ENCODE results near the gene PPT1. TPM values are rescaled to one million over a fixed set of nuclear protein-coding genes. Genes with fewer than 3 reads are reported as not detected.

The PPT1 gene
- total RNA-seq, result 47.0 and 47.2 TPM in 2 replicates

DNA sequence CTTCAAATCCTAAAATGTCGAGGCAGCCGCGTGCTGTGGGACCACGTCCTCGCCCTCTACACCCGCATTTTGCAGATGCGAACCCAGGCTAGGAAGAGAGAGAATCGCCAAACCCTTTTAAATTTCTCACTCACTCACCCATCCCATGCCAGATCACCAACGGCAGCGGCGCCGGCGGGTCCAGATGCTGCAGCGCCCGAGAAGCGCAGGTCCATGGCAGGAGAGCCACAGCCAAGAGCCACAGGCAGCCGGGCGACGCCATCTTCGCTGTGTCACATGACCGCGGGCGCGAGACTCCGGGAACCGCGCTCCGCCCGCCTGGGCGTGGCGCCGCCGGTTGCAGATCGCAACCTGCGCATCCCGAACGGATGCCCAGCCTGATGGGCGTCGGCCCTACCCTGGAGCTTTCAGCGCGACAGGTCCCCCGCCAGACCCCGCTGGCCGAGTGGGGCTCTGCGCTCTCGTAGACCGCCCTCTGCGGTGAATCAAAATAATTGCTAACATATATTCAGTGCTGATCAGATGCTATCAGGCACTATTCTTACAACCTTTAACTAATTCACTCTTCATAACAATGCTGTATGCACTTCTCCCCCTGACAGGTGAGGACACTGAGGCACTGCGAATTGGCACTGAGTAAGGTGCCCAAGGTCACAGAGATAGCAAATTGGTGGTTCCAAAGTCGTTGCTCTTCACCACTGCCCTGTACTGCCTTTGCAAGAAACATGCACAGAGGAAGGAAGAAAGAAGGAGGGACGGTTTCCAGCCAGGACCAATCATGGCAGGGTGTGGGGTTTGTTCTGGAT, at the start of gene PPT1:
Gene PPT1 (minus strand): TSS at position 276 of the 806 bp plus-strand sequence. CDS start 14 bp downstream, at position 262.

DNA sequence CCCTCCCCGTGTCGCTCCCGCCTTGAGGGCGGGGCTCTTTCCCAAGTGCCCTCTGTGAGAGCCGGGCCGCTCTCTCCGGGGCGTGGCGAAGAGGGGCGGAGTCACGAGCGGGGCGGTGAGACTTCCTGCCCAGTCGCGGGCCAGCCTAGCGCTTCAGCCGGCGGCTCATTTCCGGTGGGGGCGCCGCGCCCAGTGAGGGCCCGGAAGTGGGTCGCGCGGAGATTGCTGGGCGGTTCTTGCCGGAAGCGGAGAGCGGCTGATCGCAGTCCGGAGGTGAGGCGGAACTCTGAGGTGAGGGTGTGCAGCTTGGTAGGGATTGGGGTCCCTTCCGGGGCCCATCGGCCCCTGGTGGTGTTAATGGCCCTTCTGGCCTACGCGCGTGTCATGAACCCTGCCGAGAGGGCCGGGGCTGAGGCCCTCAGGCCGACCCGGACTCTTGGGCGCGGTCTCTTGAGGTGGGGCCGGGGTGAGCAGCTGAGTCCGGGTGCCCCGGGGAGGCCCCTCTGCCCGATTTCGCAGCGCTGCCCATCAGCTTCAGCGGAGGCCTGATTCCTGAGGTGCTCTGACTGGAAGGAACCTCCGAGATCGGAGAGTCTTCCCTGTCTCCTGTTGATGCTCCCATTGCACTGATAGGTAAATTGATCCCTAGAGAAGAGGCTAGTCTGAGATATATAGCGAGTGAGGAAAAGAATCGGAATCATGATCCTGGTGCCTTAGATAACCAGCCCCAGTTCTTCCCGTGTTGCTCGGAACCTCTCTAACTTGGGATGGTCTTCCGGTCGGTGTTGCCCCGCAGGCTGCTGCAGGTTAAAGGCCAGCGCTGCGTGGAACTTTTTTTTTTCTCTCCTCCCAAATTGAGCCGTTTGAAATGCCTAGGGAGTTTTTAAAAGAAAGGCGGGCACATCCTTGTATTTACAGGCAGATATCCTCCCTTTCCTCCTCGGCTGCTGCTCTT, 56.3 kb downstream of the PPT1 start, which contains the start of gene CAP1:
Gene CAP1 (plus strand): TSS at position 219 of the 955 bp plus-strand sequence. CDS start 18,618 bp downstream, outside the sequence.

Other genes with a start within 250 kb of the PPT1 start
- 15.0 and 16.6 TPM in 2 replicates for gene TRIT1, start 213.7 kb downstream of the PPT1 start, total RNA-seq
- gene MYCL, start 195.3 kb downstream of the PPT1 start, total RNA-seq, result 0.15 and 0.50 TPM in 2 replicates
- 2.0 and 4.0 TPM in 2 replicates for gene MFSD2A, start 142.1 kb downstream of the PPT1 start, total RNA-seq
- 346 and 365 TPM in 2 replicates for gene CAP1, start 56.5 kb downstream of the PPT1 start, total RNA-seq
- gene RLF, start 64.1 kb upstream of the PPT1 start, total RNA-seq, result 5.1 and 5.9 TPM in 2 replicates
- gene TMCO2, start 150.7 kb upstream of the PPT1 start, total RNA-seq, result not detected in 2 replicates
- gene ZMPSTE24, start 161.0 kb upstream of the PPT1 start, total RNA-seq, result 29.3 and 34.8 TPM in 2 replicates
- gene COL9A2, start 220.0 kb upstream of the PPT1 start, total RNA-seq, result 4.9 and 5.6 TPM in 2 replicates